BJ (cell line): ENCODE data around the gene CNOT4. TPM values are rescaled to one million over a fixed set of nuclear protein-coding genes. Genes with fewer than 3 reads are reported as not detected.
"Not testable (repeated sequence)": the region's sequence is repeated elsewhere in the genome, so short reads cannot be mapped to it uniquely, and the experiment has no call there.

Experiments used
- CTCF ChIA-PET: fragments of 350-600 bp; formaldehyde crosslinking; extraction: SDS; loops from one replicate; lab custom pipeline; 2021; ENCODE audit warnings: antibody characterized with exemption, inconsistent platforms; lab: Yijun Ruan, JAX
- POLR2A ChIA-PET: fragments of 300-600 bp; sonication (Branson Sonifier 250); formaldehyde crosslinking; extraction: SDS; loops from one replicate; lab custom pipeline; 2021; ENCODE audit warnings: antibody characterized with exemption; lab: Charles Lee
- DNase-seq: peaks from one replicate; pipeline ENCODE4 v3.0.0-alpha.2; 2011; ENCODE audit warnings: low read depth
- H3K27me3 ChIP-seq: 2 replicates; pipeline ENCODE4 v1.6.0; 2011; ENCODE audit warnings: low read length; ENCODE audit not compliant: control insufficient read depth, insufficient read depth
- H3K36me3 ChIP-seq: 2 replicates; pipeline ENCODE4 v1.5.1; 2011; ENCODE audit warnings: low read length; ENCODE audit not compliant: control insufficient read depth, insufficient read depth
- H3K4me3 ChIP-seq: 2 replicates; pipeline ENCODE4 v1.5.1; 2011; ENCODE audit warnings: low read depth, mild to moderate bottlenecking, control low read depth, low read length
- CTCF ChIP-seq: IDR thresholded peaks from 2 replicates; pipeline ENCODE4 v1.5.1; 2011; ENCODE audit warnings: low read depth, mild to moderate bottlenecking, control low read depth, inconsistent platforms, low read length, moderate library complexity; ENCODE audit not compliant: insufficient read depth
- polyA plus RNA-seq: library from polyadenylated mRNA; depleted of rRNA; stranded (reverse); fragments of >200 nt; gene quantifications from 2 replicates; pipeline ENCODE4 v1.2.3, GENCODE V29; 2011

Gene CNOT4
- polyA plus RNA-seq, 1 experiment, result 11.0 TPM

- Histone ChIP-seq H3K4me3 (peak overlapping the region; percentile 77), H3K27me3 (no peaks in the 10 kb centered on the region), H3K36me3 (no peaks in the 10 kb centered on the region)
- no peak for DNase-seq
- TF ChIP-seq CTCF, result no peak
- ChIA-PET POLR2A (no interaction called here), CTCF (interaction anchor here (0.7 to 1.8 kb wide), 2 partner anchors 228 to 236 kb away, joined by 3 to 5 read pairs; no protein-coding TSS in a partner anchor)
Measured at GRCh38 chr7:135509589-135509838, 388 bp downstream of the CNOT4 start.

GRCh38 chr7:135508883-135509588 is 866 bp downstream of the CNOT4 start:
- no peak for TF ChIP-seq CTCF
- Histone ChIP-seq H3K27me3 (no peaks in the 10 kb centered on the region), H3K4me3 (peak overlapping the region; percentile 77), H3K36me3 (no peaks in the 10 kb centered on the region)
- POLR2A ChIA-PET, result no interaction called here
- no peak for DNase-seq
- CTCF ChIA-PET, result interaction anchor here (0.7 to 1.8 kb wide), 2 partner anchors 228 to 235 kb away, joined by 3 to 5 read pairs; no protein-coding TSS in a partner anchor

- DNase-seq, result no peak
- ChIA-PET POLR2A (interaction anchor here (0.6 kb wide), 1 partner anchor 151 kb away, joined by 3 read pairs; no protein-coding TSS in a partner anchor), CTCF (interaction anchor here (0.6 to 1.7 kb wide), 4 partner anchors 75 to 220 kb away, joined by 3 to 6 read pairs (median 3); no protein-coding TSS in a partner anchor)
- H3K36me3 ChIP-seq, result no peaks in the 10 kb centered on the region
- TF ChIP-seq CTCF, result peak; percentile 12; the same call in 1 of the 2 replicates
- H3K4me3 ChIP-seq, result no peak overlapping the region
- H3K27me3 ChIP-seq, result no peaks in the 10 kb centered on the region
Measured at GRCh38 chr7:135501402-135501801, 8.5 kb downstream of the CNOT4 start.

GRCh38 chr7:135499818-135500217 is 10.1 kb downstream of the CNOT4 start:
- no peak for TF ChIP-seq CTCF
- H3K36me3 ChIP-seq, result no peaks in the 10 kb centered on the region
- H3K4me3 ChIP-seq, result no peak overlapping the region
- ChIA-PET POLR2A (no interaction called here), CTCF (no interaction called here)
- H3K27me3 ChIP-seq, result no peaks in the 10 kb centered on the region
- DNase-seq, result no peak

- DNase-seq, H3K4me3 ChIP-seq, H3K27me3 ChIP-seq, POLR2A ChIA-PET, H3K36me3 ChIP-seq: not testable (repeated sequence)
- CTCF ChIA-PET, result interaction anchor here (1.2 kb wide), 1 partner anchor 217 kb away, joined by 3 read pairs; no protein-coding TSS in a partner anchor
Measured at GRCh38 chr7:135497161-135497560, 12.7 kb downstream of the CNOT4 start.

GRCh38 chr7:135493362-135493761 is 16.5 kb downstream of the CNOT4 start:
- DNase-seq, result no peak
- no peaks in the 10 kb centered on the region for H3K36me3 ChIP-seq
- no peaks in the 10 kb centered on the region for H3K27me3 ChIP-seq
- no peak overlapping the region for H3K4me3 ChIP-seq
- ChIA-PET CTCF (no interaction called here), POLR2A (no interaction called here)
- TF ChIP-seq CTCF, result no peak
